HUES64 (cell line): ENCODE data around the gene IFITM2.

Experiments
- H3K27ac ChIP-seq: 2 replicates; pipeline ENCODE4 v1.7.0; 2013; ENCODE audit warnings: low read depth, low read length, inconsistent platforms
- H3K27me3 ChIP-seq: 2 replicates; pipeline ENCODE4 v1.6.1; 2013; ENCODE audit warnings: mild to moderate bottlenecking, low read length; ENCODE audit not compliant: insufficient read depth
- H3K36me3 ChIP-seq: 2 replicates; pipeline ENCODE4 v1.6.1; 2013; ENCODE audit warnings: mild to moderate bottlenecking, low read length; ENCODE audit not compliant: insufficient read depth
- H3K4me1 ChIP-seq: 2 replicates; pipeline ENCODE4 v1.6.1; 2013; ENCODE audit warnings: mild to moderate bottlenecking, low read length, moderate library complexity; ENCODE audit not compliant: insufficient read depth
- H3K4me3 ChIP-seq: 2 replicates; pipeline ENCODE4 v1.5.1; 2013; ENCODE audit warnings: mild to moderate bottlenecking, low read length, moderate library complexity
- H3K9ac ChIP-seq: 2 replicates; pipeline ENCODE4 v1.6.1; 2013; ENCODE audit warnings: mild to moderate bottlenecking, low read depth, low read length
- H3K9me3 ChIP-seq: 2 replicates; pipeline ENCODE4 v1.6.1; 2013; ENCODE audit warnings: low read depth, low read length; ENCODE audit not compliant: insufficient read depth
- WGBS: fragments of 150-250, 120-280 bp; methylation state at CpG from one replicate; pipeline ENCODE4 v1.1.7; 2013; ENCODE audit warnings: missing lambda C conversion rate; 5-methylcytosine and 5-hydroxymethylcytosine counted together

Gene IFITM2

DNA sequence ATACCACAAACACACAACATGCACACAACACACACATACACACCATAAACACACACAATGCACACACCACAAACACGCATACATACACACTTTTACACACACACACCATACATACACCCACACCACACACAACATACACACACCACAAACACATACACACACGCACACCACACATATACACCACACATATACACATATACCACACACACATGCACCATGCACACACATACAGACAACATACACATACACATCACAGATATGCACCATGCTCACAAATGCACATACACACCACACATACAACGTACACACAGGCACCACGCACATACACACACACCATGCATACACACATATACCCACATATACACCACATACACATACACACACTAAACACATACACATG, 50.0 kb downstream of the IFITM2 start:
- Histone ChIP-seq H3K4me1 (peaks cover 14% of the 10 kb centered on the region), H3K4me3 (no peak overlapping the region), H3K9me3 (peaks cover 15% of the 10 kb centered on the region), H3K27me3 (no peaks in the 10 kb centered on the region), H3K27ac (no peak overlapping the region), H3K36me3 (no peaks in the 10 kb centered on the region), H3K9ac (no peak overlapping the region)
- 93% methylated on average over 4 of the region's 4 CpGs for WGBS

DNA sequence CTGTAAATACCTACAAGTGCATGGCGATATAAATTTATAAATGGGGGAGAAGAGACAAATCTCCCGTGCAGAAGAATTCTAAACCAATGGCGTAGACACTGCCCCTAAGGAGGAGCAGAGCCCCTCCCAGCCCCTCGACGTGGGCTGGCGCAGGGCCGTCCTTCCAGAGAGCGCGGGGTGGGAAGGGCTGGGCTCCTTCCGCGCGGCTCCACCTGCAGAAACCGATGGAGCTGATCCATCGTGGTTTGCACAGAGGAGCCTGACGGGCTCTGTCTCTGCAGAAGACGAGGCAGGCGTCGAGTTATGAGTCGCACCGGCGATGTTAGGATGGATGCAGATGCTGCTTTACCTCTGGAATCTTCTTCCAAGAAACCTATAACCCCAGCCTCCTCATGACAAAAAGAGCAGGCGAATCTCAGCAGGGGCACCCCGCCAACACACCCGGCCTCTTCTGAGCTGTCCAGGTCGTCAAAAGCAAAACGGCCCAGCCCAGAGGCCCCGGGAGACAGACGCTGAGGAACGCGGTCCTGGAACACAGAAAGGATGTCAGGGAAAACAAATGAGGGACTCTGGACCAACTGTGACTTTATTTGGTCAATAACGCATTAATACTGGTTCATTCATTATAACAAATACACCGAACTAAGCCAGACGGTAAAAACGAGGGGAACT, 50.6 kb downstream of the IFITM2 start:
- WGBS = 81% methylated on average over 34 of the region's 34 CpGs
- Histone ChIP-seq H3K27me3 (no peaks in the 10 kb centered on the region), H3K4me1 (peaks cover 13% of the 10 kb centered on the region), H3K4me3 (no peak overlapping the region), H3K36me3 (no peaks in the 10 kb centered on the region), H3K27ac (no peak overlapping the region), H3K9ac (no peak overlapping the region), H3K9me3 (peaks cover 15% of the 10 kb centered on the region)
